Stimulated activated CD4-positive, alpha-beta T cell treated with anti-CD3 and anti-CD28 coated beads, Interleukin-1b, Interleukin-23, amount 100 ng/mL, for 48 hours (primary cell): Measurements from ENCODE around the gene MINDY2.

Experiments used
- DNase-seq: peaks from one replicate; pipeline ENCODE4 v3.0.0-alpha.2; 2020

Gene MINDY2

DNA sequence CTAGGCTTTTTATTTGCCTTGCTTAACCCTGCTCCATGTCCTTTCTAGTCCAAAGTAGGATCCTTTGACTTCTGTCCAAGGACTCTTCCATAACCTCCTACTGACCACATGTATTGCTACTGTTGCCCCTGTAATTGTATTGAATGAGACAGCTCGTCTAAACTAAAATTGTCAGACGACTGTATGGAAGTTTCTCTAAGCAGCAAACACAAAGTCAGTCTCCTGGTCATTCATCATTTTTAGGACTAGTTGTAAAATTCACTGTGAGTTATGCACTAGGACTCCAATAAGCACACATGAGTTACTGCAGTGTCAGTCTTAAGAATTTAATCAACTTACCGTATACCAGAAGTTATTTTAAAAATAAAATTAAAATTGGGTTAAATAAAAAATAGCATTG, 129.5 kb downstream of the MINDY2 start:
- DNase-seq = no peak

DNA sequence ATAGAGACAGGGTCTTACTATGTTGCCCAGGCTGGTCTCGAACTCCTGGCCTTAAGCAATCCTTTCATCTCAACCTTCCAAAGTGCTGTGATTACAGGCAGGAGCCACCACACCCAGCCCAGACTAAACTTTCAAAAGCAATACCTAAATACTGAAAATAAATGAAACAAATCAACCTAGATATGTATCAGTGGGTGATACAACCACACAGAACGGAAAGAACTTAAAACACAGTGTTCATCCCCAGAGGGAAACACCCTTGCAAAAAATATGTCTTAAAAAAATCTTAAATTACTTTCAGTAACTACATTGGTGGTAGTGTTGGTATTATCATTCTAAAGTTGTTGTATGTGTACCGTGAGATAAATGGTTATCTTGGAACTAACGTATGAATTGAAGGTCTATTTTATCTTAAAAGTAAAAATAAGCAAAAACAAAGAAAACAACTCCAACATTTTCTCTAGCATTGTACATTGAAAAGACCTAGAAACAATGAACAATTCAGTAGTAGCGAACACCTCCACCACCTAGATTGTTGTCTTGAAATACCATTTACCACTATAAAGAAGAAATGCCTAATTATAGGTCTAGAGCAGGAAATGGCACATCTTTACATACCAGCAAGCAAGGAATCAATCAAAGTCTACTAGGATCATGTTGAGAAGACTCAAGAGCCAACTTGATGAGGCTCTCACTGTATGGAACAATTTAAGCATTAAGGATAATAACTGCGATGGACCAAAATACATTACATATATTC, 137.6 kb downstream of the MINDY2 start:
- DNase-seq = no peak

DNA sequence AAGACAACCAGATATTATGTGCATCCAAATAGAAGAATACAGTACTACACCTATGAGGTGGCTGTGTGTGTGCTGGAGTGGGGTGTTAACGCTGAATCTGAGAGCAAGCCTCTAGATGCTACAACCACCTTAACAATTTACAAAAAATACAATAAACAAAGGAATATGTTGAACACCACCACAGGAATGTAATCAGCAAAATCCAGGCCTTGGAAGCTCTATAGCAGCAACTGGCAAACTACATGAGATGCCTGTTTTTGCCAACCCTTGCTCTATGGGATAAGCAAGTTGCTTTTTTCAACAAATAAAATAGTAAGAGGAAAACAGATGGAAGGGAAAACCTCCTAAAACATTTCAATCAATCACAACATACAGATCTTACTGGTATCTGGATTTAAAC, 138.5 kb downstream of the MINDY2 start:
- no peak for DNase-seq

DNA sequence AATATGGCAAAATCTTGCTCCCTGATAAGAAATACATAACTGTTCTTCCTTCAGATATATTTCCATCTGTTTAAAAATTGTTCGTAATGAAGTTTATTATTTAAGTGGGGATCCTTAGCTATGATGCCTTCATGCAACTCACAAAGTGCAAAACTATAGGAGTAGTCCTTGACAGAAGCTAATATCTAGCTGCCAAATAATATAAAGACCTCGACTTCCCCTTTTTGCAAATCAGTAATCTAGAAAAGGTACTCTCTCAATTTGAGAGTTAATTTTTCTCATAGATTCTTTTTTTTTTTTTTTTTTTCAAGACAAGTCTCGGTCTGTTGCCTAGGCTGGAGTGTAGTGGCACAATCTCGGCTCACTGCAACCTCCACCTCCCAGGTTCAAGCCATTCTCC, 139.4 kb downstream of the MINDY2 start:
- no peak for DNase-seq
